Stomach (tissue), 4 donors: ENCODE results near the gene AGAP6.
"Not testable (repeated sequence)": the region's sequence is repeated elsewhere in the genome, so short reads cannot be mapped to it uniquely, and the experiment has no call there.

Experiments
- POLR2A ChIP-seq, 4 donors: fragments of 450-650 bp; IDR thresholded peaks; one replicate each; pipeline ENCODE4 v1.6.1; 2016; ENCODE audit warnings: antibody characterized with exemption in 4 of 4, control low read depth in 2 of 4, mild to moderate bottlenecking in 1 of 4, moderate library complexity in 1 of 4
- TF ChIP-seq, protein P1 (sequence below), 7 experiments: fragments of 450-650 bp in 4 of 7; fragments of 200-600 bp in 3 of 7; sonication (generic) in 3 of 7; IDR thresholded peaks; one replicate each; pipeline ENCODE4 v1.5.1; 2016 to 2019; ENCODE audit warnings: antibody characterized with exemption in 7 of 7, control low read depth in 2 of 7, mild to moderate bottlenecking in 1 of 7

DNA sequence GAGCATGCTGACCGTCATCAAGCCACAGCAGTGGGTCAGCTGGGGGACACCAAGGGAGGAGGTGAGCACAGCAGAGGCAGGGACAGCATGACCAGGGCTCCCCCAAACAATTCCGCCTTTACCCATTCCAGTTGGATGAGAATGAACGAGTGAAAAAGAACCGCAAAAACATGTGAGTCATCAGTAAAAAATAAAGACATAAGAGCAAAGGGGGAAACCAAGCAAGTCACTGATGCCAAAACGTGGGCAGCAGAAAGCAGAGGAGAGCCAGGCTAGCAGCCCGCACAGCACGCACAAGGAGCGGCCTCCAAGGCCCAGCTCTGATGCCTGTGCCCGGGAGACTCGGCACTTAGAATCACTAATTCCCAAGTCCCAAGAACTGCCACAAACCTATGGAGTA, 71.7 kb downstream of the AGAP6 start:
- not testable (repeated sequence) for TF ChIP-seq POLR2A (IDR thresholded peaks at IDR 0.05)
- TF ChIP-seq, protein P1, sequence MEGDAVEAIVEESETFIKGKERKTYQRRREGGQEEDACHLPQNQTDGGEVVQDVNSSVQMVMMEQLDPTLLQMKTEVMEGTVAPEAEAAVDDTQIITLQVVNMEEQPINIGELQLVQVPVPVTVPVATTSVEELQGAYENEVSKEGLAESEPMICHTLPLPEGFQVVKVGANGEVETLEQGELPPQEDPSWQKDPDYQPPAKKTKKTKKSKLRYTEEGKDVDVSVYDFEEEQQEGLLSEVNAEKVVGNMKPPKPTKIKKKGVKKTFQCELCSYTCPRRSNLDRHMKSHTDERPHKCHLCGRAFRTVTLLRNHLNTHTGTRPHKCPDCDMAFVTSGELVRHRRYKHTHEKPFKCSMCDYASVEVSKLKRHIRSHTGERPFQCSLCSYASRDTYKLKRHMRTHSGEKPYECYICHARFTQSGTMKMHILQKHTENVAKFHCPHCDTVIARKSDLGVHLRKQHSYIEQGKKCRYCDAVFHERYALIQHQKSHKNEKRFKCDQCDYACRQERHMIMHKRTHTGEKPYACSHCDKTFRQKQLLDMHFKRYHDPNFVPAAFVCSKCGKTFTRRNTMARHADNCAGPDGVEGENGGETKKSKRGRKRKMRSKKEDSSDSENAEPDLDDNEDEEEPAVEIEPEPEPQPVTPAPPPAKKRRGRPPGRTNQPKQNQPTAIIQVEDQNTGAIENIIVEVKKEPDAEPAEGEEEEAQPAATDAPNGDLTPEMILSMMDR (IDR thresholded peaks at IDR 0.05) = not testable (repeated sequence)
